HepG2 (cell line): ENCODE results near the gene HOXA10. TPM values are rescaled to one million over a fixed set of nuclear protein-coding genes. Genes with fewer than 3 reads are reported as not detected.
A peak's percentile ranks its signal among the peaks of the same experiment; 100 is the strongest.

Experiments
- AKAP8 ChIP-seq: sonication (generic); formaldehyde crosslinking; IDR thresholded peaks from 2 replicates; pipeline ENCODE4 v1.5.1; 2020; ENCODE audit warnings: mild to moderate bottlenecking, missing genetic modification reagents
- BATF2 ChIP-seq: sonication (generic); formaldehyde crosslinking; IDR thresholded peaks from 2 replicates; pipeline ENCODE4 v1.8.0; 2022; ENCODE audit warnings: mild to moderate bottlenecking, missing genetic modification reagents, moderate library complexity
- BHLHE40 ChIP-seq: IDR thresholded peaks from 2 replicates; pipeline ENCODE4 v1.6.1; 2011; ENCODE audit warnings: low read length, improper control_type of control experiment
- CBX2 ChIP-seq, 2 experiments: fragments of 200-600 bp in 1 of 2; sonication (generic); formaldehyde crosslinking in 1 of 2; IDR thresholded peaks; 2 replicates each; pipeline versions ENCODE4 v1.7.0 to v1.8.1; 2018 to 2022; ENCODE audit warnings: low read depth in 2 of 2, low read length in 1 of 2, mild to moderate bottlenecking in 1 of 2, missing genetic modification reagents in 1 of 2
- CHCHD3 ChIP-seq: sonication (generic); formaldehyde crosslinking; IDR thresholded peaks from 2 replicates; pipeline ENCODE4 v1.8.0; 2022; ENCODE audit warnings: mild to moderate bottlenecking, missing genetic modification reagents, moderate library complexity
- DNMT1 ChIP-seq: sonication (generic); formaldehyde crosslinking; IDR thresholded peaks from 2 replicates; pipeline ENCODE4 v1.5.1; 2020; ENCODE audit warnings: mild to moderate bottlenecking, missing genetic modification reagents
- FOXO1 ChIP-seq: sonication (generic); formaldehyde crosslinking; IDR thresholded peaks from 2 replicates; pipeline ENCODE4 v1.4.0; 2020; ENCODE audit warnings: missing genetic modification reagents
- HHEX ChIP-seq: IDR thresholded peaks from 2 replicates; pipeline ENCODE4 v1.6.1; 2016; ENCODE audit warnings: control low read depth
- HOXA3 ChIP-seq: sonication (generic); formaldehyde crosslinking; IDR thresholded peaks from 2 replicates; pipeline ENCODE4 v1.5.0; 2020; ENCODE audit warnings: missing genetic modification reagents
- IKZF1 ChIP-seq: fragments of 450-650 bp; IDR thresholded peaks from 2 replicates; pipeline ENCODE4 v1.7.1; 2016
- JUNB ChIP-seq: sonication (generic); formaldehyde crosslinking; IDR thresholded peaks from 2 replicates; pipeline ENCODE4 v1.8.0; 2022; ENCODE audit warnings: missing genetic modification reagents, mild to moderate bottlenecking, borderline replicate concordance
- KDM4B ChIP-seq: sonication (generic); formaldehyde crosslinking; IDR thresholded peaks from 2 replicates; pipeline ENCODE4 v1.4.0; 2020; ENCODE audit warnings: missing genetic modification reagents
- MLX ChIP-seq: IDR thresholded peaks from 2 replicates; pipeline ENCODE4 v1.6.1; 2016
- MXD1 ChIP-seq: sonication (generic); formaldehyde crosslinking; IDR thresholded peaks from 2 replicates; pipeline ENCODE4 v1.4.0; 2020; ENCODE audit warnings: mild to moderate bottlenecking, missing genetic modification reagents
- MYNN ChIP-seq: sonication (generic); formaldehyde crosslinking; IDR thresholded peaks from 2 replicates; pipeline ENCODE4 v1.4.0; 2020; ENCODE audit warnings: mild to moderate bottlenecking, low read depth, missing genetic modification reagents
- NFYC ChIP-seq: IDR thresholded peaks from 2 replicates; pipeline ENCODE4 v1.6.1; 2016; ENCODE audit warnings: missing genetic modification reagents, missing compliant biosample characterization
- PLSCR1 ChIP-seq: sonication (generic); formaldehyde crosslinking; IDR thresholded peaks from 2 replicates; pipeline ENCODE4 v1.5.0; 2020; ENCODE audit warnings: missing genetic modification reagents, mild to moderate bottlenecking, borderline replicate concordance
- SAP130 ChIP-seq: IDR thresholded peaks from 2 replicates; pipeline ENCODE4 v1.6.1; 2016; ENCODE audit warnings: low read depth
- STAG1 ChIP-seq: sonication (generic); formaldehyde crosslinking; IDR thresholded peaks from 2 replicates; pipeline ENCODE4 v1.4.0; 2020; ENCODE audit warnings: missing genetic modification reagents
- TEAD2 ChIP-seq: sonication (generic); formaldehyde crosslinking; IDR thresholded peaks from 2 replicates; pipeline ENCODE4 v1.9.0; 2021; ENCODE audit warnings: missing genetic modification reagents
- ZBTB34 ChIP-seq: sonication (generic); formaldehyde crosslinking; IDR thresholded peaks from 2 replicates; pipeline ENCODE4 v1.8.0; 2022; ENCODE audit warnings: mild to moderate bottlenecking, missing genetic modification reagents
- ZEB1 ChIP-seq: IDR thresholded peaks from 2 replicates; pipeline ENCODE4 v1.6.1; 2012; ENCODE audit warnings: mild to moderate bottlenecking, low read depth, inconsistent platforms; ENCODE audit not compliant: insufficient replicate concordance
- ZFX ChIP-seq: sonication (generic); formaldehyde crosslinking; IDR thresholded peaks from 2 replicates; pipeline ENCODE4 v1.4.0; 2020; ENCODE audit warnings: mild to moderate bottlenecking, low read depth, missing genetic modification reagents, moderate library complexity
- ZKSCAN5 ChIP-seq: sonication (generic); formaldehyde crosslinking; IDR thresholded peaks from 2 replicates; pipeline ENCODE4 v1.5.1; 2020; ENCODE audit warnings: mild to moderate bottlenecking, missing genetic modification reagents
- ZNF335 ChIP-seq: sonication (generic); formaldehyde crosslinking; IDR thresholded peaks from 2 replicates; pipeline ENCODE4 v1.4.0; 2020; ENCODE audit warnings: missing genetic modification reagents
- ZNF557 ChIP-seq: sonication (generic); formaldehyde crosslinking; IDR thresholded peaks from 2 replicates; pipeline ENCODE4 v1.4.0; 2020; ENCODE audit warnings: missing genetic modification reagents
- ZNF614 ChIP-seq: IDR thresholded peaks from 2 replicates; pipeline ENCODE4 v1.6.1; 2018; ENCODE audit warnings: missing biosample characterization, missing genetic modification reagents, inconsistent platforms, borderline replicate concordance
- polyA plus RNA-seq, 8 experiments: library from polyadenylated mRNA; depleted of rRNA in 3 of 8; stranded (reverse) in 7 of 8; unstranded in 1 of 8; fragments of >200 nt; fragmentation: Illumina TruSeq in 4 of 8; extraction: Trizol in 4 of 8; gene quantifications; 2 replicates each; pipeline versions ENCODE4 v1.2.1 to v1.2.3, GENCODE V29; 2011 to 2016; ENCODE audit warnings: low read depth in 4 of 8, missing spikeins in 1 of 8, mixed read lengths in 1 of 8; ENCODE audit not compliant: insufficient read depth in 1 of 8
- total RNA-seq, 5 experiments: library from RNA; depleted of rRNA; stranded (reverse); fragments of >200 nt; fragmentation: Illumina TruSeq; extraction: Trizol; gene quantifications; 2 replicates each; pipeline ENCODE4 v1.2.3, GENCODE V29; 2016; ENCODE audit warnings: low read depth in 1 of 5

The HOXA10 gene
- total and polyA plus RNA-seq, 2 of the 13 experiments (the other 11 are each of a cell fraction or from before 2014, with no cell fraction given) = not detected

GRCh38 chr7:27122077-27122910, 51.8 kb downstream of the HOXA10 start (continued):
- TF ChIP-seq BATF2 (no peak), ZBTB34 (peak; percentile 19; the same call in 1 of the 2 replicates), PLSCR1 (no peak), MXD1 (no peak; the same call in 1 of the 2 replicates), JUNB (CRISPR knock-in tag) (no peak; the same call in 1 of the 2 replicates), IKZF1 (no peak), ZNF557 (CRISPR knock-in tag) (no peak), ZFX (CRISPR knock-in tag) (peak; percentile 87), HHEX (CRISPR knock-in tag) (no peak), SAP130 (CRISPR knock-in tag) (peak; percentile 89), FOXO1 (CRISPR knock-in tag) (peak; percentile 22; the same call in 1 of the 2 replicates), DNMT1 (no peak), CHCHD3 (CRISPR knock-in tag) (no peak), STAG1 (CRISPR knock-in tag) (peak; percentile 9; the same call in 1 of the 2 replicates), ZKSCAN5 (no peak), ZNF335 (CRISPR knock-in tag) (peak; percentile 60; the same call in 1 of the 2 replicates), BHLHE40 (no peak), TEAD2 (0 out of 2 replicates have a peak, but pooled peaks have one; percentile 16), ZNF614 (peak; percentile 67), MYNN (CRISPR knock-in tag) (no peak), HOXA3 (CRISPR knock-in tag) (peak; percentile 13; the same call in 1 of the 2 replicates), MLX (0 out of 2 replicates have a peak, but pooled peaks have one; percentile 20), NFYC (CRISPR knock-in tag) (no peak), KDM4B (CRISPR knock-in tag) (no peak), AKAP8 (CRISPR knock-in tag) (no peak), ZEB1 (no peak), CBX2 (IDR thresholded peaks at IDR 0.05; ENCODE audit: low read depth, low read length) (no peak), CBX2 (CRISPR knock-in tag; IDR thresholded peaks at IDR 0.05; ENCODE audit: low read depth) (no peak)
